Upper lobe of left lung (tissue), 4 donors: ENCODE data around the gene KAT2B.

Experiments used
- CTCF ChIP-seq, 6 experiments: fragments of 450-650 bp in 4 of 6; fragments of 200-600 bp in 2 of 6; sonication (generic) in 2 of 6; IDR thresholded peaks; one replicate each; pipeline ENCODE4 v1.5.1; 2016 to 2019; ENCODE audit warnings: antibody characterized with exemption in 6 of 6
- EP300 ChIP-seq, 4 donors: sonication (generic); formaldehyde crosslinking; IDR thresholded peaks; one replicate each; pipeline ENCODE4 v1.5.1; 2017; ENCODE audit warnings: antibody characterized with exemption in 4 of 4, control low read depth in 2 of 4
- POLR2A ChIP-seq, 4 donors: fragments of 450-650 bp; IDR thresholded peaks; one replicate each; pipeline ENCODE4 v1.5.1; 2016 to 2017; ENCODE audit warnings: antibody characterized with exemption in 4 of 4, mild to moderate bottlenecking in 2 of 4
- POLR2AphosphoS5 ChIP-seq, 2 donors: sonication (generic); formaldehyde crosslinking; IDR thresholded peaks; one replicate each; pipeline ENCODE4 v1.5.1; 2017; ENCODE audit warnings: antibody characterized with exemption in 2 of 2

GRCh38 chr3:20001932-20002331 lies 38.3 kb upstream of the KAT2B start:
- TF ChIP-seq POLR2A (IDR thresholded peaks at IDR 0.05) (no peak), CTCF (IDR thresholded peaks at IDR 0.05) (no peak), POLR2AphosphoS5 (IDR thresholded peaks at IDR 0.05) (no peak), EP300 (IDR thresholded peaks at IDR 0.05) (no peak)
